MM.1S (cell line): ENCODE measurements around the gene CALHM2.
A peak's percentile ranks its signal among the peaks of the same experiment; 100 is the strongest.
"Not testable (repeated sequence)": the region's sequence is repeated elsewhere in the genome, so short reads cannot be mapped to it uniquely, and the experiment has no call there.

Source experiments
- DNase-seq: peaks from one replicate; pipeline ENCODE4 v3.0.0-alpha.2; 2015
- H2AFZ ChIP-seq: fragments of 300-600 bp; sonication (generic); 2 replicates; pipeline ENCODE4 v1.6.0; 2016; ENCODE audit warnings: antibody characterized with exemption, low read length
- H3F3A ChIP-seq: fragments of 300-600 bp; sonication (generic); 2 replicates; pipeline ENCODE4 v1.6.1; 2016; ENCODE audit warnings: mild to moderate bottlenecking, antibody characterized with exemption, low read length, moderate library complexity, mixed read lengths; ENCODE audit not compliant: insufficient read depth
- H3K27ac ChIP-seq: fragments of 300-600 bp; sonication (generic); 2 replicates; pipeline ENCODE4 v1.5.1; 2016; ENCODE audit warnings: mild to moderate bottlenecking, low read length
- H3K27me3 ChIP-seq: fragments of 300-600 bp; sonication (generic); replicated peaks from 2 replicates; pipeline ENCODE4 v1.6.0; 2016; ENCODE audit warnings: low read length; ENCODE audit not compliant: insufficient read depth
- H3K36me3 ChIP-seq: fragments of 300-600 bp; sonication (generic); replicated peaks from 2 replicates; pipeline ENCODE4 v1.6.1; 2016; ENCODE audit warnings: mild to moderate bottlenecking, low read length, mixed read lengths; ENCODE audit not compliant: insufficient read depth
- H3K4me1 ChIP-seq: fragments of 300-600 bp; sonication (generic); 2 replicates; pipeline ENCODE4 v1.6.1; 2016; ENCODE audit warnings: low read length, mixed read lengths
- H3K4me2 ChIP-seq: fragments of 300-600 bp; sonication (generic); 2 replicates; pipeline ENCODE4 v1.6.0; 2016; ENCODE audit warnings: low read depth, low read length
- H3K4me3 ChIP-seq: fragments of 300-600 bp; sonication (generic); 2 replicates; pipeline ENCODE4 v1.5.1; 2016; ENCODE audit warnings: low read length, mixed read lengths
- H3K79me2 ChIP-seq: fragments of 300-600 bp; sonication (generic); 2 replicates; pipeline ENCODE4 v1.6.1; 2016; ENCODE audit warnings: mixed run types, low read length, mixed read lengths
- H3K9ac ChIP-seq: fragments of 300-600 bp; sonication (generic); 2 replicates; pipeline ENCODE4 v1.6.1; 2016; ENCODE audit warnings: low read length, mixed read lengths
- H3K9me2 ChIP-seq: fragments of 300-600 bp; sonication (generic); replicated peaks from 2 replicates; pipeline ENCODE4 v1.6.1; 2016; ENCODE audit warnings: mild to moderate bottlenecking, low read length, mixed read lengths; ENCODE audit not compliant: insufficient read depth
- H3K9me3 ChIP-seq: fragments of 300-600 bp; sonication (generic); replicated peaks from 2 replicates; pipeline ENCODE4 v1.6.1; 2016; ENCODE audit warnings: mild to moderate bottlenecking, low read length, mixed read lengths; ENCODE audit not compliant: insufficient read depth
- H4K20me1 ChIP-seq: fragments of 300-600 bp; sonication (generic); 2 replicates; pipeline ENCODE4 v1.6.1; 2016; ENCODE audit warnings: mild to moderate bottlenecking, low read length, moderate library complexity, mixed read lengths; ENCODE audit not compliant: insufficient read depth
- EZH2 ChIP-seq: fragments of 300-600 bp; sonication (generic); optimal IDR thresholded peaks from 2 replicates; pipeline ENCODE3; 2017; ENCODE audit warnings: low read depth, mild to moderate bottlenecking, antibody characterized with exemption, low read length, mixed read lengths
- EZH2phosphoT487 ChIP-seq: fragments of 300-600 bp; sonication (generic); IDR thresholded peaks from 2 replicates; pipeline ENCODE4 v1.6.1; 2018; ENCODE audit warnings: antibody characterized with exemption, low read length
- TF ChIP-seq, protein P1 (sequence below): fragments of 300-600 bp; sonication (generic); IDR thresholded peaks from 2 replicates; pipeline ENCODE4 v1.5.1; 2016; ENCODE audit warnings: antibody characterized with exemption, low read length, mixed read lengths

Gene CALHM2

DNA sequence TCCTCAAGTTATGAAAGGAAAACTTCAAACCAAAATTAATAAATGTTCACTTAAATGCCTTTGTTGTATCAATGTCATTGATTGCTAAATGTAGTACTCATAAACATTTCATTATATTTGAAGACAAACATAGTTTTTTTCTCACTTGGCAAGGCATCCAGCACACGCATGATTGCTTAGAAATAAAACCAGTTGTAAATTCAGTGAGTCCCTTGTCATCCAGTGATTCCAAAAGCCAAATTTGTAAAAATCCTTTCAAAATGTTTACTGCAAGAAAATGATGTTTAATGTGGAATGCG, 35.2 kb upstream of the CALHM2 start:
- Histone ChIP-seq H3K9me3 (no peaks in the 10 kb centered on the region), H3K4me2 (no peak overlapping the region), H2AFZ (no peak overlapping the region), H3K27me3 (no peaks in the 10 kb centered on the region), H3K9ac (no peak overlapping the region), H3K36me3 (no peaks in the 10 kb centered on the region), H3K27ac (no peak overlapping the region), H3F3A (peaks cover 26% of the 10 kb centered on the region), H3K9me2 (no peaks in the 10 kb centered on the region), H3K4me1 (peaks cover 23% of the 10 kb centered on the region), H3K79me2 (no peaks in the 10 kb centered on the region), H4K20me1 (no peaks in the 10 kb centered on the region), H3K4me3 (no peak overlapping the region)
- no peak for DNase-seq
- no peak for TF ChIP-seq EZH2
- no peak for TF ChIP-seq EZH2phosphoT487
- TF ChIP-seq, protein P1, sequence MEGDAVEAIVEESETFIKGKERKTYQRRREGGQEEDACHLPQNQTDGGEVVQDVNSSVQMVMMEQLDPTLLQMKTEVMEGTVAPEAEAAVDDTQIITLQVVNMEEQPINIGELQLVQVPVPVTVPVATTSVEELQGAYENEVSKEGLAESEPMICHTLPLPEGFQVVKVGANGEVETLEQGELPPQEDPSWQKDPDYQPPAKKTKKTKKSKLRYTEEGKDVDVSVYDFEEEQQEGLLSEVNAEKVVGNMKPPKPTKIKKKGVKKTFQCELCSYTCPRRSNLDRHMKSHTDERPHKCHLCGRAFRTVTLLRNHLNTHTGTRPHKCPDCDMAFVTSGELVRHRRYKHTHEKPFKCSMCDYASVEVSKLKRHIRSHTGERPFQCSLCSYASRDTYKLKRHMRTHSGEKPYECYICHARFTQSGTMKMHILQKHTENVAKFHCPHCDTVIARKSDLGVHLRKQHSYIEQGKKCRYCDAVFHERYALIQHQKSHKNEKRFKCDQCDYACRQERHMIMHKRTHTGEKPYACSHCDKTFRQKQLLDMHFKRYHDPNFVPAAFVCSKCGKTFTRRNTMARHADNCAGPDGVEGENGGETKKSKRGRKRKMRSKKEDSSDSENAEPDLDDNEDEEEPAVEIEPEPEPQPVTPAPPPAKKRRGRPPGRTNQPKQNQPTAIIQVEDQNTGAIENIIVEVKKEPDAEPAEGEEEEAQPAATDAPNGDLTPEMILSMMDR = no peak

DNA sequence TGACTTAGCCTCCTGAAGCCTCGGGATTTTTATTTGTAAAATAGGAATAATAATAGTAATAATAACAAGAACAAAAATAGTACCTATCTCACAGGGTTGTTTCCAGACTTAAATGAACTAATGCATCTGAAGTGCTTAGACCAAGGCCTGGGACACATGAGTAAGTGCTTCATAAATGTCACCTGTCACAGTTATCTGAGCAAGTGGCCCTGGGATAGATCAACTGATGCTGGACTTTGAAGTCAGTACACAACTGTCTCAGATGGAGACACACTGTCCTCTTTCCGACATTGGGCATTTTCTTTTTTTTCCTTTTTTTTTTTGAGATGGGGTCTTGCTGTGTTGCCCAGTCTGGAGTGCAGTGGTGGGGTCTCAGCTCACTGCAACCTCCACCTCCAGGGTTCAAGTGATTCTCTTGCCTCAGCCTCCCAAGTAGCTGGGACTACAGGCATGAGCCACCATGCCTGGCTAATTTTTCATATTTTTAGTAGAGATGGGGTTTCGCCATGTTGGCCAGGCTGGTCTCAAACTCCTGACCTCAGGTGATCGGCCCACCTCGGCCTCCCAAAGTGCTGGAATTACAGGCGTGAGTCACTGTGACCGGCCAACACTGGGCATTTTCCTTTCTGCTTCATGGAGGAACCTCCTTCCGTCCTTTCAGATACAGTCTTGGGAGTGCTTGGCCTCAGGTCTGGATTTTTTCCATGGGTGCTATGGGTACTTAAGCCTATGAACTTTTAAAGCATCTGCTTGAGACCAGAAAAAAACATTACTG, 34.7 kb upstream of the CALHM2 start:
- Histone ChIP-seq H3K4me1 (peaks cover 18% of the 10 kb centered on the region), H3K27ac (0 out of 2 replicates have a peak overlapping the region, but pooled peaks have one; percentile 42), H3F3A (peaks cover 22% of the 10 kb centered on the region)
- H3K27me3 ChIP-seq, H4K20me1 ChIP-seq, H3K36me3 ChIP-seq, DNase-seq, H3K9me2 ChIP-seq, H3K9ac ChIP-seq, H3K4me3 ChIP-seq, H2AFZ ChIP-seq, H3K79me2 ChIP-seq, H3K4me2 ChIP-seq, H3K9me3 ChIP-seq: not testable (repeated sequence)

DNA sequence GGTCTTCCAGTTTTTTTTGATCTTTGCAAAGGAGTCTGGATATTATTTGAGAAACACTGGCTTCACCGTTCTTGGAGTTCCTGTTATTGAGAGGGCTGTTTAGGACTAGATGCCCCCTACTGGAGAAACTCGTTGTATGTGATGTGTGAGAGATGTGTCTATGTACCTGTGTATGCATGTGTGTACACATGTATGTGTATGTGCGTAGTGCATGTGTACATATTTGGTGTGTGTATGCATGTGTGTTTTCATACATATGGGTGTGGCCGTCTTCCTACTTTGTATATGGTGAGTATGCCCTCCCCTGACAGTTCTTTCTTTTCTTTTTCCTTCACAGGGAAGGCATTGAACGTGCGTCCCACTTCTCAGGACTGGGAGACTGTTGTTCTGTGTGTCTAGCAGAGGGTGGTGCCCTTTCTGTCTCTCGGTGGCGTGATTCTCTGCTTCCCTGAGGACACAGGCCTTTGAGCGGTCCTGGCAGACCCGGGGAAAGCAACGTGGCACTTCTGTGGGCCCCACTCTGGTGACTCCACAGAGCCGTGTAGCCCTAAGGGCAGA, 29.9 kb upstream of the CALHM2 start:
- H3K79me2 ChIP-seq = no peaks in the 10 kb centered on the region
- peaks cover 3% of the 10 kb centered on the region; the same call in 1 of the 2 replicates for H3K4me1 ChIP-seq
- DNase-seq = peak; percentile 81
- no peaks in the 10 kb centered on the region for H3K36me3 ChIP-seq
- TF ChIP-seq, protein P1 = peak; percentile 75
- no peak for TF ChIP-seq EZH2
- no peaks in the 10 kb centered on the region for H3K27me3 ChIP-seq
- H2AFZ ChIP-seq = no peak overlapping the region
- no peaks in the 10 kb centered on the region for H3K9me3 ChIP-seq
- H3K4me3 ChIP-seq = no peak overlapping the region
- no peaks in the 10 kb centered on the region for H4K20me1 ChIP-seq
- H3K9ac ChIP-seq = no peak overlapping the region
- H3F3A ChIP-seq = peaks cover 11% of the 10 kb centered on the region
- H3K4me2 ChIP-seq = no peak overlapping the region
- no peaks in the 10 kb centered on the region for H3K9me2 ChIP-seq
- H3K27ac ChIP-seq = no peak overlapping the region

DNA sequence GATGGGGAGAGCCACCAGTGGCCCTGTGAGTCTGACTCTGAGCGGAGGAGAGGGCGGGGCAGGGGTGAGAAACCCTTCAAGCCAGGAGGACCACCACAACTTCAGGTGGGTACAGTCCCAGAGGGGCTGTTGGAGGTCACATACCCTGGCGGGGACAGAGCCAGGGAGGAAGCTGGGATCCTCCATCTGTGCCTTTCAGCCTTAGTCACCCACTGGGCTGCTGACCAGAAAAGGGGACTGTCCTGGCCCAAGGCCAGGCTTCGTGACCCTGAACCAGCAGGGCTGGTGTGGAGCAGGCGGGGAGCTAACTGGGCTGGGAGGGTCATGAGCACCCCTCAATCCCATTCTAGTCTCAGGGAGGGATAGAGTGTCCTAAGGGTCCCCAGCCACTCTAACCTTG, 28.4 kb upstream of the CALHM2 start:
- Histone ChIP-seq H3K36me3 (no peaks in the 10 kb centered on the region), H3K79me2 (no peaks in the 10 kb centered on the region), H3K9ac (no peak overlapping the region), H3K9me3 (no peaks in the 10 kb centered on the region), H3F3A (peaks cover 2% of the 10 kb centered on the region; the same call in 1 of the 2 replicates), H4K20me1 (no peaks in the 10 kb centered on the region), H3K27ac (no peak overlapping the region), H2AFZ (no peak overlapping the region), H3K9me2 (no peaks in the 10 kb centered on the region), H3K4me1 (peaks cover 9% of the 10 kb centered on the region), H3K4me3 (no peak overlapping the region), H3K4me2 (no peak overlapping the region), H3K27me3 (no peaks in the 10 kb centered on the region)
- no peak for DNase-seq
- TF ChIP-seq EZH2phosphoT487 = no peak
- TF ChIP-seq, protein P1 = no peak
- no peak for TF ChIP-seq EZH2
